ENCODE measurements around the gene SLC17A6.
A peak's percentile ranks its signal among the peaks of the same experiment; 100 is the strongest.

SLC17A6 gene

DNA sequence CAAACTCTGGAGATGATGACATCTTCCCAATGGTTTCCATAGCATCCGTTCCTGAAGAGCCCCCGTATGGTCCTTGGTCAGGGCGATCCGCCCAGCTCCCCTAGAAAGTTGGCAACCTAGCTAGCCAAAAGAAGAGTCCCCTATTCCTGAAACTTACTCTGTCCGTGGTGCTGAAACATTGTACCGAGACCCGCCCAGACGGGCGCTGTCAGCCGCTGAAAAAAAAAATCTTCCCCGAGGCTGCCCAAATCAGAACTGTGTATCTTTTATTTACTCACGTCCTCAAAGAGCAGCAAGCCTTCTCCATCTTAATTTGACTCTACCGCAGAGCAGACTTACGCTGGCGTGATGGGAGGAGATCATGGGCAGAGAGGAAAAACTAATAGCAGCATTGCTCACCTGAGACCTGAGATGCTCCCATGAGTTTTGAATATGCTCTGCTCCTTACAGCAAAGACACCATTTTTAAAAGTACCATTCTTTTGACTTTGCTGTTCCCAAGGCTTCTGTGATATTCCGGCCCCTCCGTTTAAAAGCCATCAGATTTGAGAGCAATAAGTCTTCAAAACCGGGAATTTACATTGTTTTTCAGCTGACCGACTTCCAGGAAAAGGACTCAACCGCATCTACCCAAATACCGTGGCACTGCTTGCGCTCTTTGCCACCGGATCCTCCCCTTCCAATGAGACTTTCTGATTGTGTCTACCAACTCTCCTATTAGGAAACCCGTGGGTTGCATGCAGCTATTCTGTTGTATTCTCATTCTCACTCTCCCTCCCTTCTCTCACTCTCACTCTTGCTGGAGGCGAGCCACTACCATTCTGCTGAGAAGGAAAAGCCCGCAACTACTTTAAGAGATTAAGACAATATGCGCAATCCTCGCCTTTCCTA, at the start of gene SLC17A6:
Gene SLC17A6 (plus strand): TSS at position 786 of the 890 bp plus-strand sequence. CDS start 153 bp downstream, outside the sequence.
- no peak within 1 kb of the TSS for H3K4me3 ChIP-seq (ENCODE audit: control insufficient read depth, low read depth, low read length)
- no peak for DNase-seq (ENCODE audit: low read depth)
- TF ChIP-seq, protein P1, sequence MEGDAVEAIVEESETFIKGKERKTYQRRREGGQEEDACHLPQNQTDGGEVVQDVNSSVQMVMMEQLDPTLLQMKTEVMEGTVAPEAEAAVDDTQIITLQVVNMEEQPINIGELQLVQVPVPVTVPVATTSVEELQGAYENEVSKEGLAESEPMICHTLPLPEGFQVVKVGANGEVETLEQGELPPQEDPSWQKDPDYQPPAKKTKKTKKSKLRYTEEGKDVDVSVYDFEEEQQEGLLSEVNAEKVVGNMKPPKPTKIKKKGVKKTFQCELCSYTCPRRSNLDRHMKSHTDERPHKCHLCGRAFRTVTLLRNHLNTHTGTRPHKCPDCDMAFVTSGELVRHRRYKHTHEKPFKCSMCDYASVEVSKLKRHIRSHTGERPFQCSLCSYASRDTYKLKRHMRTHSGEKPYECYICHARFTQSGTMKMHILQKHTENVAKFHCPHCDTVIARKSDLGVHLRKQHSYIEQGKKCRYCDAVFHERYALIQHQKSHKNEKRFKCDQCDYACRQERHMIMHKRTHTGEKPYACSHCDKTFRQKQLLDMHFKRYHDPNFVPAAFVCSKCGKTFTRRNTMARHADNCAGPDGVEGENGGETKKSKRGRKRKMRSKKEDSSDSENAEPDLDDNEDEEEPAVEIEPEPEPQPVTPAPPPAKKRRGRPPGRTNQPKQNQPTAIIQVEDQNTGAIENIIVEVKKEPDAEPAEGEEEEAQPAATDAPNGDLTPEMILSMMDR (IDR thresholded peaks at IDR 0.05; ENCODE audit: control insufficient read depth, insufficient read depth, low read depth, low read length, missing control alignments) = no peak

DNA sequence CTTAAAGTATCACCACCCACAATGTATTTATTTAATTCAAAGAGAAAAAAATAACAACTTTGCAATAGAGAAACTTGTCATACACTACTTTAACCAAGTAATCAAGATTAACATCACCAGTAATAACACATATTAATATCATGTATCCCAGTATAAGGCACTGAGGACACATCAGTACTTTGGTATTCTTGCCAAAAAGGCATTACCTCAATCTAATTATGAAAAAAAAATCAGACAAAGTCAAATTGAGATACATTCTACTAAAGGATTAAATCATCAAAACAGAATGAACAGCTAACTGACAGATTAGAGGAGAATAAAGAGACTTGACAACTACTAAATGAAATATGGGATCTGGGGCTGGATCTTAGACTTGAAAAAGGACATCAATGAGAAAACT, 35.8 kb upstream of the SLC17A6 start:
- H3K4me3 ChIP-seq (ENCODE audit: control insufficient read depth, low read depth, low read length) = no peak overlapping the region
- DNase-seq (ENCODE audit: low read depth) = no peak
- TF ChIP-seq, protein P1 (IDR thresholded peaks at IDR 0.05; ENCODE audit: control insufficient read depth, insufficient read depth, low read depth, low read length, missing control alignments) = no peak

DNA sequence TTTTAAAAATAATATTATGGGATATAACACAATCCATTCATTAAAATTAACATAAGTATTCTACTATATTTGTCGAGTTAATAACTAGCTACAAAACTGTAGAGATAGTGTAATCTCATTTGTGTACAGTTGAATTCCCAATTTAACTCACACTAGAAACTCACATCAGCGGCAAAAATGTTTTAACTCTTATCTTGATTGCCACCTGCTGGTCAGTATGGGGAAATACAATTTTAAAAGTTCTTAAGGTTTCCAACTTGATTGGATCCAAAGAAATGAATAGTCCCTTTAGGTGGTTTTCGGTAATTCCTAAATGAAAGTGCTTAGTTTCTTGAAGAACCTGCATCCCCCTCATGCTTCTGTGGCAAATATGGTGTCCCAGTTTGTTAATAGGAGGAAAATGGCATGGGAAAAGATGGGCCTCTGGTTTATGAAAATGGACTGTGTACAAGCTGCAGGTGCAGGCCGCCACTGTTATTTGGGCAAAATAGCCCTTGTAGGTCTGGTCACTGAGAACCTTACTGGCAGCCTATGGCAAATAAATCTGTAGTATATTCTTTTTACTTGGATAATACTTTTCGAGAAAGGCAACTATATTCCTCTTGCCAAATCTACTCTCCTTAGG, 33.7 kb upstream of the SLC17A6 start:
- TF ChIP-seq, protein P1 (IDR thresholded peaks at IDR 0.05; ENCODE audit: control insufficient read depth, insufficient read depth, low read depth, low read length, missing control alignments) = peak; percentile 41
- no peak overlapping the region for H3K4me3 ChIP-seq (ENCODE audit: control insufficient read depth, low read depth, low read length)
- DNase-seq (ENCODE audit: low read depth) = no peak

DNA sequence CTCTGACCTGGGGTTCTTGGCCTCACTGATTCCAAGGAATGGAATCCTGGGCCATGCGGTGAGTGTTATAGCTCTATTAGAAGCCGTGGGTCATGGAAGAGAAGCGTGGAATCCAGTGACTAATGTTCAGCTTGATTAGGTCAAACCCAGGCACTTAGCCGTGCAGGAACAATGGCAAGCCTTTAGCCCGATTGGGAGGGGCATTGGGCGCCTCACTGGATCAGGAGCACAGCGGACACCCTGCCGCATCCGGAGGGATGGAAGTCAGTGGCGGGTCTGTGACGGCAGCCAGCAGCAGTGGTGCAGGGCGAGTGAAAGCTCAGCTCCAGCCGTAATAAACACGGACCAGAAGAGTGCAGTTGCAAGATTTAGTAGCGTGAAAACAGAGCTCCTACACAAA, 20.5 kb upstream of the SLC17A6 start:
- TF ChIP-seq, protein P1 (IDR thresholded peaks at IDR 0.05; ENCODE audit: control insufficient read depth, insufficient read depth, low read depth, low read length, missing control alignments) = no peak
- no peak for DNase-seq (ENCODE audit: low read depth)
- no peak overlapping the region for H3K4me3 ChIP-seq (ENCODE audit: control insufficient read depth, low read depth, low read length)

DNA sequence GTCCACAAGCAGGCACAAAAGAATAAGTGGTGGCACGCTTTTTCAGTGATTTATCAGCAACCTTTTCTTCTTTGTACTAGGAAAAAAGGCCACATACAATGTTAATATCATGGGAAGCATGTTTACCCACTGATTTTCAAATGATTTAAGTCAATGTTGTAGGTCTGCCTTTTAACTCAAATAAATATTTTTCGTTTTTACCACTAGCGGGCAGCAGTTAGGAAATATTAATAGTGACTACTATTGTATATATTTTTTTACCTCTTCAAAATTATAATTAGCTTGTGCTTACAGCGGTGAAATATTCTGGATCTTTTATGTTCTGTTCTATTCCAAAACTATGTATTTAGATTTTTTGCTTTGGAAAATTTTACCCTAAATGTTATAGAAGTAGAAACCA, 6.4 kb upstream of the SLC17A6 start:
- TF ChIP-seq, protein P1 (IDR thresholded peaks at IDR 0.05; ENCODE audit: control insufficient read depth, insufficient read depth, low read depth, low read length, missing control alignments) = no peak
- no peak overlapping the region for H3K4me3 ChIP-seq (ENCODE audit: control insufficient read depth, low read depth, low read length)
- DNase-seq (ENCODE audit: low read depth) = no peak

DNA sequence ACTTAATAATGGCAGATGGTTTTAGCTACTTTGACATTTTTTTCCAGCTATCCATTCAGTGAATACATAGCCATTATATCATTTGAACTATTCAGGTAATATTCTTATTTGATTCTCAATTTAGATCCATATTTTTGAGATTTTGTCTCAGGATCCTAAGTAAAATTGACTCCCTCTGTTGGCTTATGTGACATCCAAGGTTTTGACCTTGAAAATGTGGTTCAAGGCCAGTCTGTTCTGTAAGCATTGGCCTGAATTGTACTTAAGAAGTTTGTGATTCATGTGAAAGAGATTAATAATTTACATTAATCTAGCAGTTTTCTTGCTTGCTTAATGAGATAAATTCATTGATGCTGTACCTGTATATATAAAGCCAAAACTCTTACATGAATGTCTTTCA, 1.6 kb upstream of the SLC17A6 start:
- H3K4me3 ChIP-seq (ENCODE audit: control insufficient read depth, low read depth, low read length) = no peak overlapping the region
- TF ChIP-seq, protein P1 (IDR thresholded peaks at IDR 0.05; ENCODE audit: control insufficient read depth, insufficient read depth, low read depth, low read length, missing control alignments) = no peak
- no peak for DNase-seq (ENCODE audit: low read depth)

Measured in AG09309 (cell line).